Thymus (tissue), 11 donors: Measurements from ENCODE around the gene NFXL1. TPM values are rescaled to one million over a fixed set of nuclear protein-coding genes. Genes with fewer than 3 reads are reported as not detected.

Experiments
- DNase-seq, 9 donors: peaks; one replicate each; pipeline ENCODE4 v3.0.0-alpha.2; 2013; ENCODE audit warnings: low spot score in 9 of 9, low read depth in 6 of 9, missing footprints in 1 of 9
- H3K27ac ChIP-seq, 2 donors: one replicate each; pipeline ENCODE4 v1.5.1; 2013; ENCODE audit warnings: control low read depth in 1 of 2, low read depth in 1 of 2, low read length in 1 of 2, mild to moderate bottlenecking in 1 of 2, moderate library complexity in 1 of 2
- H3K27me3 ChIP-seq, 2 donors: one replicate each; pipeline ENCODE4 v1.5.1; 2013; ENCODE audit warnings: low read length in 1 of 2; ENCODE audit not compliant: control insufficient read depth in 2 of 2, insufficient read depth in 1 of 2
- H3K36me3 ChIP-seq, 2 donors: one replicate each; pipeline ENCODE4 v1.5.1; 2013; ENCODE audit warnings: low read length in 1 of 2, mild to moderate bottlenecking in 1 of 2, moderate library complexity in 1 of 2; ENCODE audit not compliant: control insufficient read depth in 2 of 2, insufficient read depth in 2 of 2
- H3K4me1 ChIP-seq, 2 donors: one replicate each; pipeline ENCODE4 v1.5.1; 2013; ENCODE audit warnings: low read length in 2 of 2; ENCODE audit not compliant: control insufficient read depth in 2 of 2, insufficient read depth in 2 of 2
- H3K4me3 ChIP-seq, 2 donors: one replicate each; pipeline ENCODE4 v1.5.1; 2013; ENCODE audit warnings: low read length in 2 of 2, control low read depth in 1 of 2, mild to moderate bottlenecking in 1 of 2
- H3K9me3 ChIP-seq, 2 donors: one replicate each; pipeline ENCODE4 v1.5.1; 2013; ENCODE audit warnings: low read length in 1 of 2, mild to moderate bottlenecking in 1 of 2; ENCODE audit not compliant: control insufficient read depth in 2 of 2, insufficient read depth in 1 of 2
- whole genome bisulfite sequencing: extraction: QIAGEN DNeasy Blood & Tissue Kit; methylation state at CpG from one replicate; pipeline ENCODE4 v1.1.7; 2013; 5-methylcytosine and 5-hydroxymethylcytosine counted together
- polyA plus RNA-seq: library from polyadenylated mRNA; stranded (reverse); fragments of 200-250 nt; gene quantifications from one replicate; pipeline ENCODE4 v1.2.3, GENCODE V29; 2013
- total RNA-seq: library from RNA; stranded (reverse); fragments of 120-200 nt; gene quantifications from one replicate; pipeline ENCODE4 v1.2.4, GENCODE V29; 2013
- donor health status: healthy.

NFXL1 gene
- total and polyA plus RNA-seq, 2 donors = 5.9 to 8.7 TPM

- 96% methylated on average over 3 of the region's 3 CpGs for WGBS
- no peak overlapping the region for H3K27ac ChIP-seq
- H3K4me3 ChIP-seq = no peak overlapping the region
- H3K4me1 ChIP-seq = peaks cover 6 to 9% of the 10 kb centered on the region in 2 donors
- H3K9me3 ChIP-seq = no peaks in the 10 kb centered on the region
- no peak for DNase-seq
- no peaks in the 10 kb centered on the region for H3K36me3 ChIP-seq
- H3K27me3 ChIP-seq = peaks cover 0 to 4% of the 10 kb centered on the region in 2 donors
These were observed 83.9 kb downstream of the NFXL1 start for GRCh38 chr4:47830265-47831025.

GRCh38 chr4:47829438-47829837 lies 84.9 kb downstream of the NFXL1 start:
- Histone ChIP-seq H3K4me1 (peaks cover 6 to 9% of the 10 kb centered on the region in 2 donors), H3K36me3 (no peaks in the 10 kb centered on the region), H3K27ac (no peak overlapping the region), H3K4me3 (no peak overlapping the region), H3K27me3 (no peaks in the 10 kb centered on the region), H3K9me3 (no peaks in the 10 kb centered on the region)
- DNase-seq = no peak

- peaks cover 6 to 9% of the 10 kb centered on the region in 2 donors for H3K4me1 ChIP-seq
- H3K4me3 ChIP-seq = no peak overlapping the region
- 30% methylated on average over 2 of the region's 2 CpGs for WGBS
These were observed 86.9 kb downstream of the NFXL1 start for GRCh38 chr4:47827343-47828047.

GRCh38 chr4:47824840-47825239 lies 89.5 kb downstream of the NFXL1 start:
- H3K4me3 ChIP-seq = no peak overlapping the region
- H3K36me3 ChIP-seq = no peaks in the 10 kb centered on the region
- H3K9me3 ChIP-seq = no peaks in the 10 kb centered on the region
- H3K27ac ChIP-seq = no peak overlapping the region
- DNase-seq = no peak
- H3K27me3 ChIP-seq = no peaks in the 10 kb centered on the region
- 87% methylated on average over 7 of the region's 7 CpGs for WGBS
- H3K4me1 ChIP-seq = peaks cover 6 to 9% of the 10 kb centered on the region in 2 donors

More at GRCh38 chr4:47827343-47828047, 86.9 kb downstream of the NFXL1 start:
- Histone ChIP-seq H3K36me3 (no peaks in the 10 kb centered on the region), H3K9me3 (no peaks in the 10 kb centered on the region), H3K27ac (no peak overlapping the region), H3K27me3 (no peaks in the 10 kb centered on the region)
- DNase-seq = peak in 2 of 9 donors; percentile 24 to 52

- no peak overlapping the region for H3K4me3 ChIP-seq
- no peaks in the 10 kb centered on the region for H3K4me1 ChIP-seq
- no peak overlapping the region for H3K27ac ChIP-seq
- DNase-seq = no peak
- H3K36me3 ChIP-seq = no peaks in the 10 kb centered on the region
- H3K9me3 ChIP-seq = no peaks in the 10 kb centered on the region
- 40% methylated on average over 1 of the region's 1 CpG for WGBS
- no peaks in the 10 kb centered on the region for H3K27me3 ChIP-seq
These were observed 95.2 kb downstream of the NFXL1 start for GRCh38 chr4:47819178-47819577.

- no peak overlapping the region for H3K4me3 ChIP-seq
- no peaks in the 10 kb centered on the region for H3K36me3 ChIP-seq
- no peak for DNase-seq
- H3K4me1 ChIP-seq = no peaks in the 10 kb centered on the region
- no peaks in the 10 kb centered on the region for H3K27me3 ChIP-seq
- no peak overlapping the region for H3K27ac ChIP-seq
- no peaks in the 10 kb centered on the region for H3K9me3 ChIP-seq
These were observed 97.1 kb downstream of the NFXL1 start for GRCh38 chr4:47817275-47817674.

- no peak for DNase-seq
- Histone ChIP-seq H3K4me3 (no peak overlapping the region), H3K4me1 (no peaks in the 10 kb centered on the region), H3K27ac (no peak overlapping the region), H3K36me3 (no peaks in the 10 kb centered on the region), H3K9me3 (no peaks in the 10 kb centered on the region), H3K27me3 (no peaks in the 10 kb centered on the region)
- 96% methylated on average over 2 of the region's 2 CpGs for WGBS
These were observed 97.6 kb downstream of the NFXL1 start for GRCh38 chr4:47816748-47817147.

- DNase-seq = no peak
- 92% methylated on average over 6 of the region's 6 CpGs for WGBS
- Histone ChIP-seq H3K27ac (no peak overlapping the region), H3K36me3 (no peaks in the 10 kb centered on the region), H3K9me3 (no peaks in the 10 kb centered on the region), H3K27me3 (no peaks in the 10 kb centered on the region), H3K4me1 (no peaks in the 10 kb centered on the region), H3K4me3 (no peak overlapping the region)
These were observed 99.6 kb downstream of the NFXL1 start for GRCh38 chr4:47814618-47815295.

- H3K27me3 ChIP-seq = no peaks in the 10 kb centered on the region
- no peak overlapping the region for H3K27ac ChIP-seq
- no peaks in the 10 kb centered on the region for H3K4me1 ChIP-seq
- 98% methylated on average over 3 of the region's 3 CpGs for whole genome bisulfite sequencing
- no peak overlapping the region for H3K4me3 ChIP-seq
- DNase-seq = no peak
- no peaks in the 10 kb centered on the region for H3K9me3 ChIP-seq
- no peaks in the 10 kb centered on the region for H3K36me3 ChIP-seq
These were observed 104.7 kb downstream of the NFXL1 start for GRCh38 chr4:47809654-47810203.
